ENCODE measurements around the gene SLC22A15. TPM values are rescaled to one million over a fixed set of nuclear protein-coding genes. Genes with fewer than 3 reads are reported as not detected.

SLC22A15 gene
- total RNA-seq, 2 experiments from 2014 or later = 0.47 to 0.54 TPM

Other genes starting within 250 kb of the SLC22A15 start
- not detected for gene CASQ2, start 207.8 kb upstream of the SLC22A15 start, total RNA-seq
- gene NHLH2, start 135.4 kb upstream of the SLC22A15 start, total RNA-seq = not detected
- gene MAB21L3, start 134.9 kb downstream of the SLC22A15 start, total RNA-seq = under 1 TPM in 1 of 2 experiments, not detected in 1; 0.26 TPM

Measured in activated naive CD8-positive, alpha-beta T cell treated with anti-CD3 and anti-CD28 coated beads for 36 hours (primary cell).